NCI-H128 (cell line): ENCODE results near the gene DNAJC8.
A peak's percentile ranks its signal among the peaks of the same experiment; 100 is the strongest.

Experiments
- DNase-seq: peaks from one replicate; lab custom pipeline; 2025; ENCODE audit not compliant: unreplicated experiment; lab: John Stamatoyannopoulos, UW

Gene DNAJC8

GRCh38 chr1:28232558-28233263 is at the start of gene DNAJC8:
Gene DNAJC8, minus strand, starts transcription at chr1:28233029. Its CDS starts 31 bp downstream, at chr1:28232998.
- DNase-seq: peak; percentile 88

GRCh38 chr1:28281608-28282425 is 49.0 kb upstream of the DNAJC8 start:
- no peak for DNase-seq

- no peak for DNase-seq
Measured at GRCh38 chr1:28280977-28281381, 48.1 kb upstream of the DNAJC8 start.

GRCh38 chr1:28280501-28280900 is 47.7 kb upstream of the DNAJC8 start:
- DNase-seq: no peak

DNA sequence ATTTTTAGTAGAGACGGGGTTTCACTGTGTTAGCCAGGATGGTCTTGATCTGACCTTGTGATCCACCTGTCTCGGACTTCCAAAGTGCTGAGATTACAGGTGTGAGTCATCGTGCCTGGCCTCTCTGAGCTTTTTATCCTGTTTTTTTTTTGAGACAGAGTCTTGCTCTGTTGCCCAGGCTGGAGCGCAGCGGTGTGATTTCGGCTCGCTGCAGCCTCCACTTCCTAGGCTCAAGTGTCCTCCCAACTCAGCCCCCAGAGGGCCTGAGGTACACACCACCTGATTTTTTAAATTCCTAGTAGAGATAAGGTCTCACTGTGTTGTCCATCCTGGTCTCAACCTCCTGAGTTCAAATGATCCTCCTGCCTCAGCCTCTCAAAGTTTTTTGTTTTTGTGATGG is 46.9 kb upstream of the DNAJC8 start:
- no peak for DNase-seq

DNA sequence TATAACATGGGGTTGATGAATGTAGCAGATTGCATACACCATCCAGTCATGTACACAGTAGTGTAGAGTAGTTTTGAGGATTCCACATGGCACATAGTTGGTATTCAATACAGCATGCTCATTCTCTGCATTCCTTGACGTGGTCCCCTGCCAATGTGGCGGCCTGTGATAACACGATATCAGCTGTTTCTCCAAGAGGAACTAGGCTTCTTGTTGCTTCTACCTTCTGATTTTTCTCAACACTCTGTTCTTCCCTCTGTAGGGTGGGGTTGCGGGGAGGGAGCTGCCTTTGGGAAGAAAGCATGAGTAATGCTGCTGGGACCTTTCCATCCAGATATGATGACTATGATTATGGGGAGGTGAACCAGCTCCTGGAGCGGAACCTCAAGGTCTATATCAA is 45.9 kb upstream of the DNAJC8 start:
- no peak for DNase-seq

DNA sequence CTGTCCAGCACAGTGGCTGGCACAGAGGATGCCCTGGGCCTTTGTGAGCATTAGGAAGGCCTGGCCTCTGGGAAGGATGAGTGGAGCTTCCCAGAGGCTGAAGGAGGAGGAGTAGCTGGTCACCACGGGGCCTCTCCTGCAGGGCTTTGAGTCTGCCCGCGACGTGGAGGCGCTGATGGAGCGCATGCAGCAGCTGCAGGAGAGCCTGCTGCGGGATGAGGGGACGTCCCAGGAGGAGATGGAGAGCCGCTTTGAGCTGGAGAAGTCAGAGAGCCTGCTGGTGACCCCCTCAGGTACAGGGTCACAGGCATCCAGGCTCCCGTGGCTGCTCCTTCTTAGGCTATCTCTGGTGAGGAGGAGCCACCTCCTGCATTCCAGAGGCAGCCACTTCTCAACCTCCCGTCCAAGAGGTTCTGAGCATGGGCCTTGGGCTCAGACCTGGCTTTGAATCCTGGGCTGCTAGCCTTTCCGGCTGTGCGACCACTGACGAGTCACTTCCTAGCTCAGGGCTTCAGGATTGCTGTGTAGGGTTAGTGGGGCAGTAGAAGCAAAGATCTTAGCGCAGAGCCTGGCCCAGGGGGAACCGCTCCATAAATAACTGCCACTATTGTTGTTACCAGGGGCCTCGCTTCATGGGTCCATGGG is 40.5 kb upstream of the DNAJC8 start:
- DNase-seq: no peak

DNA sequence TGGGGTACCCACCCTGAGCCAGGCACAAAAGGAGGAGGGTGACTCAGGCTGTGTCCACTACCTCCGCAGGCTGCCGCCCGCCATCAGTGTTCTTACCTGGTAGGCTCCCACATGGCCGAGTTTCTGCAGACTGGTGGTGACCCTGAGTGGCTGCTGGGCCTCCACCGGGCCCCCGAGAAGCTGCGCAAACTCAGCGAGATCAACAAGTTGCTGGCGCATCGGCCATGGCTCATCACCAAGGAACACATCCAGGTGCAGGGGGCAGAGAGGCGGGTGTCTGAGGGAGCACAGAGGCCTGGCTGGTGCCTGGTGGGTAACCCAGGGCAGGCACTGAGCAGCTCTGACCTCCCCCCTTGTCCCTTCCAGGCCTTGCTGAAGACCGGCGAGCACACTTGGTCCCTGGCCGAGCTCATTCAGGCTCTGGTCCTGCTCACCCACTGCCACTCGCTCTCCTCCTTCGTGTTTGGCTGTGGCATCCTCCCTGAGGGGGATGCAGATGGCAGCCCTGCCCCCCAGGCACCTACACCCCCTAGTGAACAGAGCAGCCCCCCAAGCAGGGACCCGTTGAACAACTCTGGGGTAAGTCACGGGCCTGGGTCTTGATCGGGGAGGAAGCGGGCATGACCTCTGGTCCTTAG is 39.5 kb upstream of the DNAJC8 start:
- no peak for DNase-seq

GRCh38 chr1:28269529-28269928 is 36.7 kb upstream of the DNAJC8 start:
- no peak for DNase-seq

GRCh38 chr1:28267633-28268032 is 34.8 kb upstream of the DNAJC8 start:
- DNase-seq: no peak

GRCh38 chr1:28266920-28267322 is 34.1 kb upstream of the DNAJC8 start:
- no peak for DNase-seq

GRCh38 chr1:28265577-28265976 is 32.7 kb upstream of the DNAJC8 start:
- DNase-seq: no peak

- DNase-seq: no peak
Measured at GRCh38 chr1:28264897-28265296, 32.1 kb upstream of the DNAJC8 start.

DNA sequence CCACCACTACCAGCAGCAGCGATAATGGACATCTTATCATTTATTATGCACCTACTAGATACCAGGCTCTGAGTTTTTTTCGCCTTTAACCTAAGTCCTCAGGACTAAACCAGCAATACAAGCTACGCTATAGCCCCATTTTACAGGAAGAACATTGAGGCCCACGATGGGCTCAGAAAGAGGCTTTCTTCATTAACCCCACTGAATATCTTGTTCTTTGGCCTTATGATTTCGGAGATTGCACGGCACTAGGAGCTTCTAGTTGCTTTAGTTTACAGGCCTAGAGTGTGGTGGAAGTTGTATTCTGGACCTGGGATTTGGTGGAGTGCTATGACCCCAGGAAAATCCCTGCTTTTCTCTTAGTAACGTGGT is 28.0 kb upstream of the DNAJC8 start:
- no peak for DNase-seq

GRCh38 chr1:28259934-28260802 is 27.3 kb upstream of the DNAJC8 start:
- no peak for DNase-seq

- DNase-seq: peak; percentile 99
Measured at GRCh38 chr1:28259252-28259933, 26.6 kb upstream of the DNAJC8 start, which contains the start of gene SESN2. Gene SESN2, plus strand, starts transcription at chr1:28259518. Its CDS starts 330 bp downstream, at chr1:28259848.

GRCh38 chr1:28258628-28259251 is 25.9 kb upstream of the DNAJC8 start:
- no peak for DNase-seq

DNA sequence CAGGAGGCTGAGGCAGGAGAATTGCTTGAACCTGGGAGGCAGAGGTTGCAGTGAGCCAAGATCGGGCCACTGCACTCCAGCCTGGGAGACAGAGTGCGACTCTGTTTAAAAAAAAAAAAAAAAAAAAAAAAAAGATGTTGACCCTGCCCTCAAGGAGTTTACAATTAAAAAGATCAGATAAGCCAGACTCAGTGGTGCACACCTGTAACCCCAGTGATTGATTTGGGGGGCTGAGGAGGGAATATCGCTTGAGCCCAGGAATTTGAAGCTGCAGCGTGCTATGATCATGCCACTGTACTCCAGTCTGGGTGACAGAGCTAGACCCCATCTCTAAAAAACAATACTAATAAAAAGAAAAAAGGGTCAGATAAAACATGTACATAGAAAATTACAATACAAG is 24.9 kb upstream of the DNAJC8 start:
- DNase-seq: no peak

DNA sequence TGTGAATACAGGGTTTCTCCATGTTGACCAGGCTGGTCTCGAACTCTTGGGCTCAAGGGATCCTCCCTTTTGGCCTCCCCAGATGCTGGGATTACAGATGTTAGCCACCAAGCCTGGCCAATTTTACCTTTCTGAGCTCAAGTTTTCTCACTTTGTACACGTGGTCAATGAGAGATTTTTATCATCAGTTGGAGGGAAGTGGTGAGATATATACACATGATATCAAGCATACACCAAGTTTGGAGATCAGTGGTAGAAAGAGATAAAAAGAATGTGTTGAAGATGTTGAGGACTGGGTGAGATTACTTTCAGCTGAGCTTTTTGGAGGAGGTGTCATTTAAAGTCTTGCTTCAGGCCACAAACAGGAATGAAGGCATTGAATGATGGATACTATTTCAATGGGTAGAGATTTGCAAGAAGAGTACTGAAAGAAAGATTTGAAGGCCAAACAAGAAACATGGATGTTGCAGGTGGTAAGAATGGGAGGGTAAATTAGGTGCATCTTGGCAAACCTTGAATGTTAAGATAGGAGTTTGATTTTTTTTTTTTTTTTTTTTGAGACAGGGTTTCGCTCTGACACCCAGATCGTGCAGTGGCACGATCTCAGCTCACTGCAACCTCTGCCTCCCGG is 23.5 kb upstream of the DNAJC8 start:
- no peak for DNase-seq
